ENCODE data around the gene PSEN1.

Gene PSEN1

DNA sequence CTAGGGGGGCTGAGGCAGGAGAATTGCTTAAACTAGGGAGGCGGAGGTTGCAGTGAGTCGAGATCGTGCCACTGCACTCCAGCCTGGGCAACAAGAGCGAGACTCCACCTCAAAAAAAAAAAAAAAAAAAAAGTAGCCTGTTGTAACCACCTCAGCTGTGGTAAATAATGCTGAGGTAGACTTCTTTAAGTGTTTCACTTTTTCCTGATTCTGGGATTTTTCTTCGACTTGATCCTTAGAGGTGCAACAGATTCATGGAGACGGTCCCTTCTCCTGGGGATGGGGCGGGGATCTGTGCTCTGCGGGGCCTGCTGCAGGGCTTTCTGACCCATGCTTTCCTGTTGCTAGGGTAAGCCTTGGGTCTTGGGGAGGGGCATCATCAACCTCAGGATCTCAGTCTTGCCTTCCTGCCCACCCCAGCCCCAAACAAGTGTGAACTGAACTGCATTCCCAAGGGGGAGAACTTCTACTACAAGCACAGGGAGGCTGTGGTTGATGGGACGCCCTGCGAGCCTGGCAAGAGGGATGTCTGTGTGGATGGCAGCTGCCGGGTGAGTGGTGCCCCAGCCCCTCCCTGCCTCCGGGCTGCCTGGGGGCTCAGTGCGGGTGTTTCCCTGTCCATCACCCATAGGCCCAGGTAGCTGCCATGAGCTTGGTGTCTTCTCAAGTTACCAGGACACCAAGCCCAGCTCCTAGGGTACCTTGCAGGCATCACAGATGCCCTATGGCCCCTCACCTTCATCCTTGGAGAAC, 113.4 kb downstream of the PSEN1 start:
- H3K4me3 ChIP-seq (ENCODE audit: control insufficient read depth, low read depth, low read length), result no peak overlapping the region
- TF ChIP-seq, protein P1, sequence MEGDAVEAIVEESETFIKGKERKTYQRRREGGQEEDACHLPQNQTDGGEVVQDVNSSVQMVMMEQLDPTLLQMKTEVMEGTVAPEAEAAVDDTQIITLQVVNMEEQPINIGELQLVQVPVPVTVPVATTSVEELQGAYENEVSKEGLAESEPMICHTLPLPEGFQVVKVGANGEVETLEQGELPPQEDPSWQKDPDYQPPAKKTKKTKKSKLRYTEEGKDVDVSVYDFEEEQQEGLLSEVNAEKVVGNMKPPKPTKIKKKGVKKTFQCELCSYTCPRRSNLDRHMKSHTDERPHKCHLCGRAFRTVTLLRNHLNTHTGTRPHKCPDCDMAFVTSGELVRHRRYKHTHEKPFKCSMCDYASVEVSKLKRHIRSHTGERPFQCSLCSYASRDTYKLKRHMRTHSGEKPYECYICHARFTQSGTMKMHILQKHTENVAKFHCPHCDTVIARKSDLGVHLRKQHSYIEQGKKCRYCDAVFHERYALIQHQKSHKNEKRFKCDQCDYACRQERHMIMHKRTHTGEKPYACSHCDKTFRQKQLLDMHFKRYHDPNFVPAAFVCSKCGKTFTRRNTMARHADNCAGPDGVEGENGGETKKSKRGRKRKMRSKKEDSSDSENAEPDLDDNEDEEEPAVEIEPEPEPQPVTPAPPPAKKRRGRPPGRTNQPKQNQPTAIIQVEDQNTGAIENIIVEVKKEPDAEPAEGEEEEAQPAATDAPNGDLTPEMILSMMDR (IDR thresholded peaks at IDR 0.05; ENCODE audit: control insufficient read depth, insufficient read depth, low read depth, low read length, missing control alignments), result no peak
- DNase-seq (ENCODE audit: low read depth), result no peak

DNA sequence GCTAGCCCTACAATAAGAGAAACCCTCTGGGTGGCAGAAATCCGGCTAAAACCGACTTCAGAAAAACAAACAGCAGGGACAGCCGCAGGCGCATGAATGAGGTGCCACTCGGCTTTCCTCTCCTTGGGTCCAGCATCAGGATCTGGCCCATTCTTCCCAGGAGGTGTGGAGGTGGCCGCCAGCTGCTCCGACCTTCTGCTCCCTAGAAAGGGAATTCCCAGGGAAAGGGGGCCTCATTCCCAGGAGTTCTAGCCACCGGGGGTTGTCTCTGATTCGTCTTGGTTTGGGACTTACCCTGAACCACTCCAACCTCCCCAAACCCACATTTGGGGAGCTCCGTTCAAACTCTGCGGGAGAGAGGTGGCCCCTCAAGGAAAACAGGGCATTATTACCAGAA, 114.0 kb downstream of the PSEN1 start:
- no peak for DNase-seq (ENCODE audit: low read depth)
- TF ChIP-seq, protein P1 (IDR thresholded peaks at IDR 0.05; ENCODE audit: control insufficient read depth, insufficient read depth, low read depth, low read length, missing control alignments), result no peak
- H3K4me3 ChIP-seq (ENCODE audit: control insufficient read depth, low read depth, low read length), result no peak overlapping the region

DNA sequence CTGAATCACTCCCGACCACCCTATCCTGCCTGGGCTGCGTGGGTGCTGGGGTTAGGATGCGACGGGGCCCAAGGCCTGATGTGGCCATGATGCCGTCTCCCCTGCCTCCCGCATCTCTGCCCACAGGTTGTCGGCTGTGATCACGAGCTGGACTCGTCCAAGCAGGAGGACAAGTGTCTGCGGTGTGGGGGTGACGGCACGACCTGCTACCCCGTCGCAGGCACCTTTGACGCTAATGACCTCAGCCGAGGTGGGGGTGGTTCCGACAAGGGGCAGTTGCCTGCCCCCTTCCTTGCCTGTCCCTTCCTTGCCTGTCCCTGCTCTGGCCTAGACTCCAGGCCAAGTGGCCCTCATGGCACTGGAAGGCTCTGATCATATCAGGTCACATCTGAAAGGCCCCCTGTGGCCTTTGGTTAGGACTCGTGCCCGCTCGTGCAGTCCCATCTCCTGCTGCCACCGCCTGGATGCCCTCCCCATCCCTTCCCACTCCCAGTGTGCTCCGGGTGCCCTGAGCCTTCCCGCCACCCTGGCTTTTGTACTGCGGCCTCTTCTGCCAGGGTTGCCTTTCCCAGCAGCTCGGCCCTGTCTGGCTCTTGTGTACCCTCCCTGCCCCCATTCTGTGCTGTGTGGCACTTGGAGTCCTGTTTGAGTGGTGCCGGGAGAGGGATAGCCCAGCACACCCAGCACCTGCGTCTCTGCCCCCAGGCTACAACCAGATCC, 114.6 kb downstream of the PSEN1 start:
- no peak overlapping the region for H3K4me3 ChIP-seq (ENCODE audit: control insufficient read depth, low read depth, low read length)
- no peak for DNase-seq (ENCODE audit: low read depth)
- TF ChIP-seq, protein P1 (IDR thresholded peaks at IDR 0.05; ENCODE audit: control insufficient read depth, insufficient read depth, low read depth, low read length, missing control alignments), result no peak

DNA sequence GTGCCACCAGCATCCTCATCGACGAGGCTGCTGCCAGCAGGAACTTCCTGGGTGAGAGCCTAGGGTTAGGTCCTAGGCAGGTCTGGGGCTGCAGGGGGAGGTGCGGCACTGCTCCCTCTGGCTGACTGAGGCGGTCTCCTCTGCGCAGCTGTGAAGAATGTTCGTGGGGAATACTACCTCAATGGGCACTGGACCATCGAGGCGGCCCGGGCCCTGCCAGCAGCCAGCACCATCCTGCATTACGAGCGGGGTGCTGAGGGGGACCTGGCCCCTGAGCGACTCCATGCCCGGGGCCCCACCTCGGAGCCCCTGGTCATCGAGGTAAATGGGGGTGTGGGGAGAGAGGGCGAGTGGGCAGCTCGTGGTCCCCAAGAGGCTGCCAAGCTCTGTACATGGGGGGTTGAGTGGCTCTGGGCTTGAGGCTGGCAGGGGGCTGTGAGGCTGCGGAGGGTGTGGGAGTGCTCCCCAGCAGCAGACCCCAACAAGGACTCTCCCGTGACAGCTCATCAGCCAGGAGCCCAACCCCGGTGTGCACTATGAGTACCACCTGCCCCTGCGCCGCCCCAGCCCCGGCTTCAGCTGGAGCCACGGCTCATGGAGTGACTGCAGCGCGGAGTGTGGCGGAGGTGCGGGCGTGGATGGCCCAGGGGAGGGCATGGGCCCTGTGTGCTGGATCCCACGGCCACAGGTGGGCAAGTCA, 115.4 kb downstream of the PSEN1 start:
- TF ChIP-seq, protein P1 (IDR thresholded peaks at IDR 0.05; ENCODE audit: control insufficient read depth, insufficient read depth, low read depth, low read length, missing control alignments), result no peak
- no peak for DNase-seq (ENCODE audit: low read depth)
- H3K4me3 ChIP-seq (ENCODE audit: control insufficient read depth, low read depth, low read length), result no peak overlapping the region

DNA sequence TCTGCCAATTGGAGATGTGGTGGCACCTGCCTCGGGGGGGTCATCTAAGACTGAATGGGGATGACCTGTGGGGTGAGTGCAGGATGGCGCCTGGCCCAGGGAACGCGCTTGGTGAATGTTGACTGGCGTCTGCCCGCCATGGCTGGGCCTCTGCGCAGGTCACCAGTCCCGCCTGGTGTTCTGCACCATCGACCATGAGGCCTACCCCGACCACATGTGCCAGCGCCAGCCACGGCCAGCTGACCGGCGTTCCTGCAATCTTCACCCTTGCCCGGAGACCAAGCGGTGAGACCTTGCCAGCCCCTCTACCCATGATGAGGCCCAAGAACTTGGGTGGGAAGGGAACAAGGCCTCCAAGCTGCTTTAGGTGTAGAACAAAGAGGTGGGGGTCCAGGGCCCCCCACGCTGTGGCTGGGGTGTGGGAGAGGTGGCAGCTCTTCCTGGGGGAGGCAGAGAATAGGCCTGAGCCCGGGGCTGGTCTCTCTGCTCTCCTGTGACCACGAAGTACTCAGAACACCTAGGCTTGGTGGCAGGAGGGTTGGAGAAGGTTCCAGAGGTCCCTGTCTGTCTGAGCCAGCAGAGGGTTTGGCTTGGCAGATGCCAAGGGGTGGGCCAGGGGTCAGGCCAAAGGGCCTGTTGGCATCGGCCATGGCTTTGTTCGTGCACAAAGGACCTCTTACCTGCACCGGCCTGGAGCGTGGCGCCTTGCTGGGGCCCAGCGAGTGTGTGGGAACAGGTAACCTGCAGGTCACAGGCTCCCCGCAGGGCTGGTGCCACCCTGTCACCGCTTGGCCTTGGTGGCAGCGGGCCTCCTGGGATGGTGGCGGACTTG, 116.4 kb downstream of the PSEN1 start:
- no peak for DNase-seq (ENCODE audit: low read depth)
- no peak overlapping the region for H3K4me3 ChIP-seq (ENCODE audit: control insufficient read depth, low read depth, low read length)
- TF ChIP-seq, protein P1 (IDR thresholded peaks at IDR 0.05; ENCODE audit: control insufficient read depth, insufficient read depth, low read depth, low read length, missing control alignments), result no peak

DNA sequence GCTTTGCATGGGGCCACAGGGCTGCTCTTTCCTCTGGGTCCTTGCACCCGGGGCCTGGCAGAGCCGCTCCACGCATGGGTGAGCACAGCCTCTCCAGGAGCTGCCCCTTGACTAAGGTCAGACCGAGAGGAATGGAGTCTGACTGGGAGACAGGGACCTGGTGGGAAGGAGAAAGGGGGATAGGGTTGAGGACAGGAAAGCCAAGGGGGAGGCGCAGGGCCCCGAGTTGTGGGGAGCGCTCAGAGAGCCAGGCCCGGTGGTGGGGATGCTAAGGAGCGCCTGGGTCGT, 117.0 kb downstream of the PSEN1 start:
- TF ChIP-seq, protein P1 (IDR thresholded peaks at IDR 0.05; ENCODE audit: control insufficient read depth, insufficient read depth, low read depth, low read length, missing control alignments), result no peak
- DNase-seq (ENCODE audit: low read depth), result no peak
- H3K4me3 ChIP-seq (ENCODE audit: control insufficient read depth, low read depth, low read length), result no peak overlapping the region
